Motor neuron (in vitro differentiated cells): ENCODE results near the gene EVL. TPM values are rescaled to one million over a fixed set of nuclear protein-coding genes. Genes with fewer than 3 reads are reported as not detected.
A peak's percentile ranks its signal among the peaks of the same experiment; 100 is the strongest.

Experiments used
- ATAC-seq, 8 experiments: fragments of 200-7000 bp; cut with Tn5 transposase; replicated peaks in 6 of 8; 2 replicates each; pipeline ENCODE4 v1.8.0; 2021; ENCODE audit warnings: mild to moderate bottlenecking in 8 of 8, moderate library complexity in 8 of 8
- H3K27ac ChIP-seq, 2 donors: fragments of 250-450 bp; sonication (Bioruptor Pico); 2 replicates each; pipeline ENCODE4 v1.9.0; 2021; ENCODE audit warnings: antibody characterized with exemption in 2 of 2, mild to moderate bottlenecking in 2 of 2, moderate library complexity in 1 of 2
- H3K4me1 ChIP-seq, 2 donors: fragments of 250-450 bp; sonication (Bioruptor Pico); replicated peaks in 1 of 2; 2 replicates each; pipeline ENCODE4 v1.6.1; 2021; ENCODE audit warnings: antibody characterized with exemption in 2 of 2, mild to moderate bottlenecking in 2 of 2, moderate library complexity in 1 of 2
- H3K4me3 ChIP-seq, 5 donors: fragments of 250-450 bp; sonication (Bioruptor Pico); 2 replicates each; pipeline ENCODE4 v1.9.0; 2021; ENCODE audit warnings: antibody characterized with exemption in 5 of 5, mild to moderate bottlenecking in 5 of 5, moderate library complexity in 4 of 5
- WGBS, 10 experiments: fragments of 450-650 bp; shearing (Covaris generic); methylation state at CpG; one replicate each; pipeline ENCODE4 v1.0.0; 2022; 5-methylcytosine and 5-hydroxymethylcytosine counted together
- in situ Hi-C, 9 experiments: fragments of 400-800 bp; cut with MboI; loops; one replicate each; pipeline ENCODE4 v1.15.0; 2021; ENCODE audit warnings: low sequenced_read_pairs in 9 of 9, low pct_unique_long_range_greater_than_20kb in 2 of 9; ENCODE audit not compliant: unreplicated experiment in 9 of 9
- total RNA-seq, 8 experiments: library from RNA; unstranded; fragments of 300-600 nt; gene quantifications; 2 replicates each; pipeline versions ENCODE4 v1.2.3 to v1.2.4, GENCODE V29; 2022

Gene EVL
- total RNA-seq, 8 experiments from 2014 or later: 9.5 to 178 (median 119) TPM

GRCh38 chr14:100122481-100123223 lies 57.4 kb downstream of the EVL start:
- 96 to 100% (median 100%) methylated on average over 1 to 6 of the region's 8 CpGs; no CpG with 5 or more reads in 4 of the 10 experiments for WGBS, 10 experiments
- peak in 2 of 8 experiments; percentile 31 to 32 for ATAC-seq
- in situ Hi-C loops: loop anchor here in 1 of 9 experiments (25.0 kb wide), 1 partner anchor 135 kb away; no protein-coding TSS in a partner anchor
- Histone ChIP-seq H3K27ac (no peak overlapping the region), H3K4me1 (peaks cover 13% of the 10 kb centered on the region in 2 donors), H3K4me3 (no peak overlapping the region)

DNA sequence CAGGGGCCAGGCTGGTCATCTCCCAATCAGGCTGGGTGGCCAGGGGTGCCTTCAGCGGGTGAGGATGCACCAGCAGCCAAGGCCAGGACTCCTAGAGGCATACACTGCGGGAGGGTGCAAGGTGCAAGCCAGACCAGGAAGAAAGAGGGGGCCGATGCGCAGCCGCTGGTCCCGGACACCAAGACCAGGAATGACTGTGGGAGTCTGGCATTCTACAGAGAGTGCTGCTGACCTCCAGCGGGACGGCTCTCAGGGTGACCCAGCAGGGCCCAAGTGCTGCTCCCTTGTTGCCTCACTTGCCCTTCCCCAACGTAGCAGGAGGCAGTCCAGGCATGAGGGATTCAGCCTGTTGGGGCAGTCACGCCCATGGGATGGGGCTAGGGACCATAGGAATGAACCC lies 58.4 kb downstream of the EVL start:
- in situ Hi-C loops: loop anchor here in 1 of 9 experiments (25.0 kb wide), 1 partner anchor 136 kb away; no protein-coding TSS in a partner anchor
- 80 to 100% (median 96%) methylated on average over 1 to 9 of the region's 10 CpGs; no CpG with 5 or more reads in 3 of the 10 experiments for WGBS, 10 experiments
- Histone ChIP-seq H3K27ac (no peak overlapping the region), H3K4me3 (no peak overlapping the region), H3K4me1 (peaks cover 3% of the 10 kb centered on the region in 2 donors)
- ATAC-seq: no peak

- Histone ChIP-seq H3K27ac (no peak overlapping the region), H3K4me1 (no peaks in the 10 kb centered on the region), H3K4me3 (no peak overlapping the region)
- no peak for ATAC-seq
- in situ Hi-C loops: loop anchor here in 1 of 9 experiments (25.0 kb wide), 1 partner anchor 137 kb away; no protein-coding TSS in a partner anchor
- WGBS, 10 experiments: 89 to 100% (median 100%) methylated on average over 1 to 6 of the region's 20 CpGs; no CpG with 5 or more reads in 7 of the 10 experiments
Measured at GRCh38 chr14:100124551-100125088, 59.4 kb downstream of the EVL start.

GRCh38 chr14:100126401-100126800 lies 61.2 kb downstream of the EVL start:
- ATAC-seq: no peak
- 83 to 100% (median 92%) methylated on average over 1 to 10 of the region's 13 CpGs; no CpG with 5 or more reads in 6 of the 10 experiments for WGBS, 10 experiments
- in situ Hi-C loops: no loop called here
- H3K4me1 ChIP-seq: no peaks in the 10 kb centered on the region
- H3K27ac ChIP-seq: no peak overlapping the region
- no peak overlapping the region for H3K4me3 ChIP-seq

DNA sequence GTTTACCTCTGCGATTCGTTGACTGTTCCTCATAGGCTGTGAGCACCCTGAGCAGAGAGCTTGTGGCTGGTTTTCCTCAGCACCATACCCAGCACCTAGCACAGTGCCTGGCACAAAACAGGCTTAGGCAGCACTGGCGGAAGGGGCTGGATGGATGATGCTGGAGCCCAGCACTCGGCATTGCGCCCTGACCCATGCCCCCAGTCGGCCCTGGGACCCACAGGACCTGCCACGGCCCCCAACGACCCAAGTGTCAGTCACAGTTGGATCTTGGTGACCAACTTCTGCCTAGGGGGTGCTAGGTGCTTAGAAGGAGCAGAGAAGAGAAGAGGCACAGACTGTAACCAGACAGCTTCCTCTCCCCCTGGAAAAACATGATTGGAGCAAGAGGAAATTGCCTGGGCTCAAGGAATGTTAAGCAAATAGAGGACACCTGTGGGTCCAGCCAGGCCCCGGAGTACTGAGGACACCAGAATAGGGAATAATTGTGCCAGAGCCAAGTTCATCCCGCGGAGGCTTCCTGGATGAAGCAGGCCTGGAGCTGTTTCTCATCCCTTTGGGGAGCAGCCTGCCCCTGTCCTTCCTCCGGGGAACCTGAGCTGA lies 62.7 kb downstream of the EVL start:
- 50 to 98% (median 92%) methylated on average over 1 to 8 of the region's 12 CpGs; no CpG with 5 or more reads in 6 of the 10 experiments for WGBS, 10 experiments
- in situ Hi-C loops: no loop called here
- no peak for ATAC-seq
- Histone ChIP-seq H3K4me1 (no peaks in the 10 kb centered on the region), H3K27ac (no peak overlapping the region), H3K4me3 (no peak overlapping the region)

- no peaks in the 10 kb centered on the region for H3K4me1 ChIP-seq
- no peak overlapping the region for H3K27ac ChIP-seq
- no peak overlapping the region for H3K4me3 ChIP-seq
- in situ Hi-C loops: no loop called here
- WGBS, 10 experiments: 48 to 100% (median 84%) methylated on average over 1 to 4 of the region's 12 CpGs; no CpG with 5 or more reads in 1 of the 10 experiments
- ATAC-seq: no peak
Measured at GRCh38 chr14:100128688-100129087, 63.5 kb downstream of the EVL start.

DNA sequence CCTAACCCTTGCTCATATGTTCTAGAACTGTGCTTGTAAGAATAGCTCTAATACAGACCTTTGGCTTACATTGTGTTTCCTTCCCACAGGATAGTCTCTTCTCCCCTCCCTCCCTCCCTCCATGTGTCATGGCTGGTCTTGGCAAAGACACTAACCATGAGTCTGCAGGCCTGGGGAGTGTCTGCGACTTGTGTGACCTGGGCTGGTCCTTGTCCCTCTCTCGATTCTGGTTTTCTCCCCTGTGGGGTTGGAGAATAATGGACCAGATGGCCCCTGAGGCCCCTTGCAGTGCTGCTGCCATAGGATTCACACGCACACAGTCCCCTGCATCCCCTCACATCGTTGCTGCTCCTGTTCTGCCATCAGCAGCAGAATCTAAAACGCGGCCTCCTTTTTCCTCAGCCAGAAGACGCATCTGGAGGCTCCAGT lies 64.0 kb downstream of the EVL start:
- Histone ChIP-seq H3K4me3 (no peak overlapping the region), H3K4me1 (no peaks in the 10 kb centered on the region), H3K27ac (no peak overlapping the region)
- in situ Hi-C loops: no loop called here
- 60 to 100% (median 92%) methylated on average over 1 to 4 of the region's 7 CpGs; no CpG with 5 or more reads in 6 of the 10 experiments for WGBS, 10 experiments
- ATAC-seq: no peak

- no peak for ATAC-seq
- no peaks in the 10 kb centered on the region for H3K4me1 ChIP-seq
- H3K27ac ChIP-seq: no peak overlapping the region
- WGBS, 10 experiments: 97% methylated on average over 6 of the region's 11 CpGs; no CpG with 5 or more reads in 9 of the 10 experiments
- in situ Hi-C loops: no loop called here
- H3K4me3 ChIP-seq: no peak overlapping the region
Measured at GRCh38 chr14:100130521-100130920, 65.3 kb downstream of the EVL start.

GRCh38 chr14:100131181-100131580 lies 66.0 kb downstream of the EVL start:
- in situ Hi-C loops: no loop called here
- 83 to 100% (median 94%) methylated on average over 1 to 4 of the region's 6 CpGs; no CpG with 5 or more reads in 5 of the 10 experiments for WGBS, 10 experiments
- ATAC-seq: no peak
- no peak overlapping the region for H3K4me3 ChIP-seq
- H3K4me1 ChIP-seq: no peaks in the 10 kb centered on the region
- no peak overlapping the region for H3K27ac ChIP-seq

DNA sequence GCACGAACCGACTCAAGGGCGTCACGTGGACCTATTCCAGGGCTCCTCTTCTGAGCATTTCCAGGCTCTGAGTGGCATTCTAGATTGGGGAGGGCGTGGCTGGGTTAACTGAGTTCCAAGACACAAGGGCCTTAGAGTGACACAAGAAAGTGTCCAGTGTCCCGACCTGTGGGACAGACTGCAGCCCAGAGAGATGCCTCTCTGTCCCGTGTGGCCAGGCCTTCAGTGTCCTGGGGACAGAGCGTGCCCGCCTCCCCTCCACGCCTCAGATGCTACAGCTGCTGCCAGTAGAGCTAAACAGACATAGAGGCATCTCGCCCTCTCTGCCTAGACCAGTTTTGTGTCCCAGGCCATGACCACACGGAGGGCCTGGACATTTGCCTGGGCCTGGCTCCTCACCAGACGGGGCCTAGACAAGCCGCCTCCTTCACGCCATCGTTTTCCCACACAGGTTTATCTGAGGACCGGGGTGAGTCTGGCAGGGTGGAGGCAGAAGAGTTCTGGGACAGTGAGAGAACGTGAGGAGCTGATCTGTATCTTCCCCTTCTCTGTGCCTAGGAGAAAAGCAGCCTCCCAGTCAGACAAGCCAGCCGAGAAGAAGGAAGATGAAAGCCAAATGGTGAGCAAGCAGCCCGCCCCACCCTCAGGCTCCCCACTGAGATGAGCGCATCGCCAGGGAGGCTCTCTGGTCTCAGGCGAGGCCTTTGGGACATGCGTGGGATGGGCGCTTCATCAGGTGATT lies 67.1 kb downstream of the EVL start:
- no peak overlapping the region for H3K27ac ChIP-seq
- peak in 3 of 8 experiments; percentile 72 to 89 (median 87) for ATAC-seq
- no peaks in the 10 kb centered on the region for H3K4me1 ChIP-seq
- 44 to 100% (median 79%) methylated on average over 1 to 9 of the region's 25 CpGs; no CpG with 5 or more reads in 4 of the 10 experiments for WGBS, 10 experiments
- H3K4me3 ChIP-seq: no peak overlapping the region
- in situ Hi-C loops: no loop called here

DNA sequence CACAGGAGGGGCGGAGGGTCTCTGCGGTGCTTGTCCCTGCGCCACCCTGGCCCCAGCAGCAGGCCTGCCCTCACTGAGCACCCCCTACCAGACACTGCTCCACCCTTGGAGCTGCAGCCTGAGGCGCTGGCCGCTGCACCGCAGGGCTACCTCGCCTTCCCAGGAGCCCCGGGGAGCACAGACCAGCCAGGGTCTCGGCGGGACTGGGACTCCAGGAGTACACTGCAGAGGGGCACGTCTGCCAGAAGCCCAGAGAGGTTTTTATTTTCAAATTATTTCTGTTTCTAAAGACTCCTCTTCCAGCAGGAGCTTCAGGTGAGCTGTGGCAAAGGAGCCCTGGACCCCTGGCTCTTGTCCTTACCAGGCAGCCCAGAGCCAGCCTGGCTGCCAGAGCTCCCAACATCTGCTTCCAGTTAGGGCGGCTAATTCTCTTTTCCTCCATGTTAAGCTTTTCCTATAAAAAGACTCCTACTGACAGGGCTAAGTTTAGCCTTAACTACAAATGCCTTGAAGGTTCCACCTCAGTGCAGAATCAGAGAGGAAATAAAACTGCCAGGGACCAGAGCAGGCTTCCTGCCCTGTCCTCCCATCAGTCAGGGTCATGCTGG lies 67.8 kb downstream of the EVL start:
- ATAC-seq: peak in 3 of 8 experiments; percentile 20 to 40 (median 38)
- Histone ChIP-seq H3K27ac (no peak overlapping the region), H3K4me3 (no peak overlapping the region), H3K4me1 (no peaks in the 10 kb centered on the region)
- WGBS, 10 experiments: 20 to 100% (median 97%) methylated on average over 1 to 4 of the region's 12 CpGs; no CpG with 5 or more reads in 6 of the 10 experiments
- in situ Hi-C loops: no loop called here

GRCh38 chr14:100134586-100134985 lies 69.4 kb downstream of the EVL start:
- Histone ChIP-seq H3K27ac (no peak overlapping the region), H3K4me1 (no peaks in the 10 kb centered on the region), H3K4me3 (no peak overlapping the region)
- in situ Hi-C loops: no loop called here
- 58 to 100% (median 66%) methylated on average over 1 to 7 of the region's 8 CpGs; no CpG with 5 or more reads in 6 of the 10 experiments for WGBS, 10 experiments
- no peak for ATAC-seq
